K562 (cell line): ENCODE results near the gene OPA3. TPM values are rescaled to one million over a fixed set of nuclear protein-coding genes. Genes with fewer than 3 reads are reported as not detected.

Experiments
- CREBBP ChIP-seq: IDR thresholded peaks from one replicate; pipeline ENCODE4 v1.6.1; 2012; ENCODE audit warnings: low read depth, mild to moderate bottlenecking, control low read depth, inconsistent platforms, low read length
- HDAC1 ChIP-seq, 2 experiments: fragments of 450-650 bp; IDR thresholded peaks; 2 replicates each; pipeline ENCODE4 v1.6.1; 2016 to 2017; ENCODE audit warnings: inconsistent platforms in 1 of 2, mild to moderate bottlenecking in 1 of 2, moderate library complexity in 1 of 2
- KLF1 ChIP-seq: fragments of 450-650 bp; IDR thresholded peaks from 2 replicates; pipeline ENCODE4 v1.6.1; 2016; ENCODE audit warnings: missing genetic modification characterization, missing compliant biosample characterization
- MTA3 ChIP-seq: fragments of 450-650 bp; formaldehyde crosslinking; IDR thresholded peaks from 2 replicates; pipeline ENCODE4 v1.6.1; 2017; ENCODE audit warnings: mild to moderate bottlenecking, borderline replicate concordance
- PATZ1 ChIP-seq: fragments of 250-450 bp; sonication (Bioruptor Pico); IDR thresholded peaks from 2 replicates; pipeline ENCODE4 v1.5.0; 2020; ENCODE audit warnings: mild to moderate bottlenecking, borderline replicate concordance
- PCBP2 ChIP-seq: fragments of 200-400 bp; formaldehyde crosslinking; IDR thresholded peaks from 2 replicates; pipeline ENCODE4 v1.6.1; 2018; ENCODE audit warnings: low read length, low read depth, mild to moderate bottlenecking, moderate library complexity; ENCODE audit not compliant: poor library complexity, severe bottlenecking
- SIRT6 ChIP-seq: IDR thresholded peaks from one replicate; pipeline ENCODE4 v1.6.1; 2012; ENCODE audit warnings: low read depth, mild to moderate bottlenecking, control low read depth, inconsistent platforms, low read length, moderate library complexity
- ZFP30 ChIP-seq: fragments of 250-450 bp; sonication (Bioruptor Pico); IDR thresholded peaks from 2 replicates; pipeline ENCODE4 v1.8.0; 2022; ENCODE audit warnings: moderate library complexity, mild to moderate bottlenecking, inconsistent platforms, borderline replicate concordance
- ZNF175 ChIP-seq: fragments of 200-800 bp; sonication (Bioruptor generic); IDR thresholded peaks from 2 replicates; pipeline ENCODE4 v1.6.1; 2016; ENCODE audit warnings: low read depth, mild to moderate bottlenecking, missing genetic modification characterization, missing compliant biosample characterization
- ZNF318 ChIP-seq, 2 experiments: fragments of 450-650 bp; IDR thresholded peaks; 2 replicates each; pipeline ENCODE4 v1.6.1; 2016; ENCODE audit warnings: mild to moderate bottlenecking in 2 of 2, borderline replicate concordance in 1 of 2, low read depth in 1 of 2, moderate library complexity in 1 of 2
- ZNF324 ChIP-seq: fragments of 250-450 bp; sonication (Bioruptor Pico); IDR thresholded peaks from 2 replicates; pipeline ENCODE4 v1.4.0; 2020; ENCODE audit warnings: mild to moderate bottlenecking
- ZNF347 ChIP-seq: fragments of 450-650 bp; formaldehyde crosslinking; IDR thresholded peaks from 2 replicates; pipeline ENCODE4 v1.4.0; 2020; ENCODE audit warnings: low read depth, mild to moderate bottlenecking, moderate library complexity
- polyA plus RNA-seq, 8 experiments: library from polyadenylated mRNA; depleted of rRNA in 4 of 8; stranded (reverse) in 5 of 8; unstranded in 3 of 8; fragments of >200 nt; fragmentation: Nextera tagmentation in 2 of 8; fragmentation: Illumina TruSeq in 1 of 8; extraction: Ambion mirVana in 2 of 8; extraction: Trizol in 1 of 8; gene quantifications; 2 replicates each; pipeline versions ENCODE4 v1.2.1 to v1.2.3, GENCODE V29; 2011 to 2014; ENCODE audit warnings: inconsistent platforms in 1 of 8, missing spikeins in 1 of 8
- total RNA-seq, 7 experiments: library from RNA; depleted of rRNA in 6 of 7; stranded (reverse); fragments of >200 nt in 6 of 7; fragmentation: Illumina TruSeq in 2 of 7; extraction: Trizol in 2 of 7; gene quantifications; 2 replicates each; pipeline versions ENCODE4 v1.2.1 to v1.2.3, GENCODE V29; 2011 to 2021; ENCODE audit warnings: low replicate concordance in 1 of 7

The OPA3 gene
- total and polyA plus RNA-seq, 9 of the 15 experiments (the other 6 are each of a cell fraction or from before 2014, with no cell fraction given), result 1.4 to 18.8 (median 9.0) TPM

GRCh38 chr19:45478454-45479238, 106.0 kb downstream of the OPA3 start (continued):
- TF ChIP-seq ZNF318 (IDR thresholded peaks at IDR 0.05; ENCODE audit: borderline replicate concordance in 1 of 2, low read depth in 1 of 2) (no peak; a peak in 1 of 4 replicates), ZNF175 (CRISPR knock-in tag) (no peak; the same call in 1 of the 2 replicates), MTA3 (peak; percentile 66), SIRT6 (no peak), ZFP30 (no peak), KLF1 (tag) (no peak), PATZ1 (CRISPR knock-in tag) (no peak), HDAC1 (IDR thresholded peaks at IDR 0.05) (peak in 1 of 2 experiments; percentile 17; a peak in 1 of 4 replicates), ZNF347 (CRISPR knock-in tag) (no peak), PCBP2 (no peak), ZNF324 (CRISPR knock-in tag) (no peak), CREBBP (no peak)
